Chondrocyte (in vitro differentiated cells): ENCODE data around the gene RNF31. TPM values are rescaled to one million over a fixed set of nuclear protein-coding genes. Genes with fewer than 3 reads are reported as not detected.

Experiments
- DNase-seq: peaks from one replicate; pipeline ENCODE4 v3.0.0; 2021; ENCODE audit warnings: mixed read lengths, low spot score
- H3K27ac Mint-ChIP-seq: one replicate; pipeline ENCODE4 v1.8.0; 2021; ENCODE audit warnings: mild to moderate bottlenecking, moderate library complexity, mixed read lengths; ENCODE audit not compliant: unreplicated experiment
- H3K27me3 Mint-ChIP-seq: 2 replicates; pipeline ENCODE4 v1.8.0; 2021; ENCODE audit warnings: low read depth, mixed read lengths
- H3K36me3 Mint-ChIP-seq: 2 replicates; pipeline ENCODE4 v1.8.0; 2021; ENCODE audit warnings: low read depth, mixed read lengths
- H3K4me1 Mint-ChIP-seq: 2 replicates; pipeline ENCODE4 v1.8.0; 2021; ENCODE audit warnings: low read depth, mild to moderate bottlenecking, mixed read lengths
- H3K4me3 Mint-ChIP-seq: one replicate; pipeline ENCODE4 v1.8.0; 2021; ENCODE audit warnings: mild to moderate bottlenecking, moderate library complexity, mixed read lengths; ENCODE audit not compliant: unreplicated experiment
- H3K9me3 Mint-ChIP-seq: 2 replicates; pipeline ENCODE4 v1.8.0; 2021; ENCODE audit warnings: low read depth, mixed read lengths
- total RNA-seq: library from RNA; stranded (reverse); gene quantifications from 3 replicates; pipeline ENCODE4 v1.2.1, GENCODE V29; 2021
- TF ChIP-seq, protein P1 (sequence below): fragments of 200-600 bp; sonication (generic); IDR thresholded peaks from 2 replicates; pipeline ENCODE4 v1.5.0; 2021; ENCODE audit warnings: antibody characterized with exemption, mild to moderate bottlenecking, moderate library complexity

RNF31 gene
- total RNA-seq, 1 donor from 2014 or later, result 45.8 TPM

DNA sequence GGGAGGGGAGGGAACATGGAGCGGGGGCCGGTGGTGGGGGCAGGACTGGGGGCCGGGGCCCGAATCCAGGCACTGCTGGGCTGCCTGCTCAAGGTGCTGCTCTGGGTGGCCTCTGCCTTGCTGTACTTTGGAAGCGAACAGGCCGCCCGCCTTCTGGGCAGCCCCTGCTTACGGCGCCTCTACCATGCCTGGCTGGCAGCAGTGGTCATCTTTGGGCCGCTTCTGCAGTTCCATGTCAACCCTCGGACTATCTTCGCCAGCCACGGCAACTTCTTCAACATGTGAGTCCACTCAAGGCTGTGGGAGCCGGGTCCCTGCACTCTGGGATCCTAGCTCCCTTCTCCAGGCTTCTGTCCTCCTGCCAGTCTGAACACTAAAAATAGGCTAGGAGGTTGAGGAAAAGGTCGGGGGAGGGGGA lies 15.7 kb upstream of the RNF31 start:
- Mint-ChIP-seq H3K9me3 (no peaks in the 10 kb centered on the region), H3K4me3 (no peak overlapping the region), H3K36me3 (no peaks in the 10 kb centered on the region), H3K4me1 (peaks cover 8% of the 10 kb centered on the region), H3K27me3 (no peaks in the 10 kb centered on the region), H3K27ac (no peak overlapping the region)
- DNase-seq, result no peak
- TF ChIP-seq, protein P1, sequence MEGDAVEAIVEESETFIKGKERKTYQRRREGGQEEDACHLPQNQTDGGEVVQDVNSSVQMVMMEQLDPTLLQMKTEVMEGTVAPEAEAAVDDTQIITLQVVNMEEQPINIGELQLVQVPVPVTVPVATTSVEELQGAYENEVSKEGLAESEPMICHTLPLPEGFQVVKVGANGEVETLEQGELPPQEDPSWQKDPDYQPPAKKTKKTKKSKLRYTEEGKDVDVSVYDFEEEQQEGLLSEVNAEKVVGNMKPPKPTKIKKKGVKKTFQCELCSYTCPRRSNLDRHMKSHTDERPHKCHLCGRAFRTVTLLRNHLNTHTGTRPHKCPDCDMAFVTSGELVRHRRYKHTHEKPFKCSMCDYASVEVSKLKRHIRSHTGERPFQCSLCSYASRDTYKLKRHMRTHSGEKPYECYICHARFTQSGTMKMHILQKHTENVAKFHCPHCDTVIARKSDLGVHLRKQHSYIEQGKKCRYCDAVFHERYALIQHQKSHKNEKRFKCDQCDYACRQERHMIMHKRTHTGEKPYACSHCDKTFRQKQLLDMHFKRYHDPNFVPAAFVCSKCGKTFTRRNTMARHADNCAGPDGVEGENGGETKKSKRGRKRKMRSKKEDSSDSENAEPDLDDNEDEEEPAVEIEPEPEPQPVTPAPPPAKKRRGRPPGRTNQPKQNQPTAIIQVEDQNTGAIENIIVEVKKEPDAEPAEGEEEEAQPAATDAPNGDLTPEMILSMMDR, result no peak

DNA sequence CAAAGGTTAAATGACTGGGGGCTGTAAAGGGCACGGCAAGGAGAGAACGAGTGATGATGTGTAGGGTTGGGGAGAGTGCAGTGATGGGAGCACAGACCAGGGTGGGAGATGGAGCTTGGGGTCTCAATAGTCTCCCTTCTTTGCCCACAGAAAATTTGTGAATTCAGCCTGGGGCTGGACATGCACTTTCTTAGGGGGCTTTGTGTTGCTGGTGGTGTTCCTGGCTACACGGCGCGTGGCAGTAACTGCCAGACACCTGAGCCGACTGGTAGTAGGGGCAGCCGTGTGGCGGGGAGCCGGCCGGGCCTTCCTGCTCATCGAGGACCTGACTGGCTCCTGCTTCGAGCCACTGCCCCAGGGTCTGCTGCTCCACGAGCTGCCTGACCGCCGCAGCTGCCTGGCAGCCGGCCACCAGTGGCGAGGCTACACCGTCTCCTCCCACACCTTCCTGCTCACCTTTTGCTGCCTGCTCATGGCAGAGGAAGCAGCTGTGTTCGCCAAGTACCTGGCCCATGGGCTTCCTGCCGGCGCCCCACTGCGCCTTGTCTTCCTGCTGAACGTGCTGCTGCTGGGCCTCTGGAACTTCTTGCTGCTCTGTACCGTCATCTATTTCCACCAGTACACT lies 15.1 kb upstream of the RNF31 start:
- H3K36me3 Mint-ChIP-seq, result no peaks in the 10 kb centered on the region
- H3K4me1 Mint-ChIP-seq, result peaks cover 14% of the 10 kb centered on the region
- H3K27ac Mint-ChIP-seq, result no peak overlapping the region
- no peak for DNase-seq
- H3K4me3 Mint-ChIP-seq, result no peak overlapping the region
- no peaks in the 10 kb centered on the region for H3K9me3 Mint-ChIP-seq
- TF ChIP-seq, protein P1, result no peak
- no peaks in the 10 kb centered on the region for H3K27me3 Mint-ChIP-seq

DNA sequence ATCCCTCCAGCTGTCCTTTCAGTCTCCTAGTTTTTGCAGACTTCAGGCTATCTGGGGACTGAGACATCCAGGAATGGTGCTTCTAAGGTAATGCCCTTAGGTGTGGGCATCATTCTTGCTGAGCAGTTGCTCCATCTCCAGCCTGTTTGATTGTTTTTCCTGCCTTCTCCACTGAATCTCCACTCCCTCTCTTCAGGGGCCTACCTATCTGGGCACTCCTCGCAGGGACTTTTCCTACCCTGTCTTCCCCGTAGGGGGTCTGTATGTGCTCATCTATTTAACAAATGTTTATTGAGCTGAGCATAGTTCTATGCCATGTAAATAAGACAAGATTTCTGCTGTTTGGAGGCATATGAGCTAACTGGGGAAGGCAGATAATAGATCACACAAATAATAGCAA lies 14.3 kb upstream of the RNF31 start:
- Mint-ChIP-seq H3K36me3 (no peaks in the 10 kb centered on the region), H3K9me3 (no peaks in the 10 kb centered on the region), H3K27ac (no peak overlapping the region), H3K4me1 (peaks cover 19% of the 10 kb centered on the region), H3K4me3 (no peak overlapping the region), H3K27me3 (no peaks in the 10 kb centered on the region)
- TF ChIP-seq, protein P1, result no peak
- DNase-seq, result no peak

DNA sequence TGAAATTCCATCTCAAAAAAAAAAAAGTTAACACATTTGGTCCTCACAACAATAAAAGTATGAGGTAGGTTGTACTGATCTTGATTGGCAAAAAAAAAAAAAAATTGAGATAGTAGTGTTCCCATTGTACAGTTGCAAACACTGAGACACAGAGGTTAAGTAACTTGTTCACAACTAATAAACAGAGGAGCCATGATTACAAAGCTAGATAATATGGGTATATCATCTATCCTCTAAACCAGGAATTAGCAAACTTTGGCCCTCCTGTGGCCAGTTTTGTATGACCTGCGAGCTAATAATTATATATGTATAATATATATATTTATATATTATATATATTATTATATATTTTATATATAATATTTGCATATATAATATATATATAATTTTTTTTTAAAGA lies 13.6 kb upstream of the RNF31 start:
- no peak overlapping the region for H3K27ac Mint-ChIP-seq
- H3K9me3 Mint-ChIP-seq, result no peaks in the 10 kb centered on the region
- peaks cover 20% of the 10 kb centered on the region for H3K4me1 Mint-ChIP-seq
- no peak for DNase-seq
- TF ChIP-seq, protein P1, result peak; percentile 9
- H3K4me3 Mint-ChIP-seq, result no peak overlapping the region
- peaks cover 5% of the 10 kb centered on the region for H3K36me3 Mint-ChIP-seq
- no peaks in the 10 kb centered on the region for H3K27me3 Mint-ChIP-seq

DNA sequence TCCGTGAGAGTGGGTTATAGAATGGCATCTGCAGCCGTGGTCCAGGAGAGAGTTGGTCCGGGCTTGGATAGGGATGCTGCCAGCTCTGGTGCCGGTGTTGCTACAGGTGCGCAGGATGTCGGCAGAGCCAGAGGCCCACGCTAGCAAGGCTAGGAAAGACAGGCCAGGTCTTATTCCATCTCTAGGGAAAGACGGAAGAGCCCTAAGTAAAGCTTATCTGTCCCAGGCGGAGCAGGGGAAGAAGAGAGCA lies 11.8 kb upstream of the RNF31 start:
- DNase-seq, result no peak
- Mint-ChIP-seq H3K4me1 (peaks cover 37% of the 10 kb centered on the region), H3K27me3 (no peaks in the 10 kb centered on the region), H3K36me3 (peaks cover 11% of the 10 kb centered on the region), H3K9me3 (no peaks in the 10 kb centered on the region), H3K4me3 (peak overlapping the region; percentile 83), H3K27ac (peak overlapping the region; percentile 9)
- TF ChIP-seq, protein P1, result no peak
